Progenitor cell of endocrine pancreas (in vitro differentiated cells): ENCODE measurements around the gene AIFM2. TPM values are rescaled to one million over a fixed set of nuclear protein-coding genes. Genes with fewer than 3 reads are reported as not detected.

Experiments used
- DNase-seq: peaks from one replicate; pipeline ENCODE4 v3.0.0; 2021; ENCODE audit warnings: low spot score; ENCODE audit not compliant: unreplicated experiment
- H3K27ac Mint-ChIP-seq: 2 replicates; pipeline ENCODE4 v1.8.0; 2021; ENCODE audit warnings: mild to moderate bottlenecking, moderate library complexity, mixed read lengths
- H3K27me3 Mint-ChIP-seq: 2 replicates; pipeline ENCODE4 v1.8.0; 2021; ENCODE audit warnings: mixed read lengths
- H3K36me3 Mint-ChIP-seq: 2 replicates; pipeline ENCODE4 v1.8.0; 2022; ENCODE audit warnings: mixed read lengths; ENCODE audit not compliant: insufficient read depth
- H3K4me1 Mint-ChIP-seq: 2 replicates; pipeline ENCODE4 v1.8.0; 2021; ENCODE audit warnings: low read depth, mixed read lengths
- H3K4me3 Mint-ChIP-seq: 2 replicates; pipeline ENCODE4 v1.8.0; 2021; ENCODE audit warnings: low read depth, mild to moderate bottlenecking, moderate library complexity, mixed read lengths
- H3K9me3 Mint-ChIP-seq: 2 replicates; pipeline ENCODE4 v1.8.0; 2021; ENCODE audit warnings: low read depth, mixed read lengths
- total RNA-seq: library from RNA; stranded (reverse); gene quantifications from 2 replicates; pipeline ENCODE4 v1.2.1, GENCODE V29; 2021
- TF ChIP-seq, protein P1 (sequence below): fragments of 200-600 bp; sonication (generic); IDR thresholded peaks from one replicate; pipeline ENCODE4 v1.5.0; 2021; ENCODE audit warnings: antibody characterized with exemption, mild to moderate bottlenecking; ENCODE audit not compliant: unreplicated experiment

The AIFM2 gene
- total RNA-seq, 1 donor from 2014 or later: 10.9 TPM

DNA sequence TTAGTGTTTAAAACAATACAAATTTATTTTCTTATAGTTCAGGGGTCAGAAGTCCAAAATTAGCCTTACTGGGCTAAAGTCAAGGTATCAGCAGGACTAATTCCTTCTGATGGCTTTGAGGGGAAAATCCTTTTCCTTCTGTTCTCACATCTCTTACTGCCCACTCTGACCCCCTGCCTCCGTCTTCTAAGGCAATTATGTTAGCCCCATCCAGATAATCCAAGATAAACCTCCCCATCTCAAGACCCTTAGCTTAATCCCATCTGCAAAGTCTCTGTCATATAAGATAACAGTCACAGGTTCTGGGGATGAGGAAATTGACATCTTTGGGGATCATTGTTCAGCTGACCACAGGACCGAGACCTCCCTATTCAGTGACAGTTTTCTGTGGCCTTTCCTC lies 57.7 kb downstream of the AIFM2 start:
- Mint-ChIP-seq H3K36me3 (peaks cover 21% of the 10 kb centered on the region), H3K4me1 (no peaks in the 10 kb centered on the region), H3K4me3 (no peak overlapping the region), H3K9me3 (no peaks in the 10 kb centered on the region), H3K27me3 (no peaks in the 10 kb centered on the region), H3K27ac (peak overlapping the region; percentile 22)
- TF ChIP-seq, protein P1, sequence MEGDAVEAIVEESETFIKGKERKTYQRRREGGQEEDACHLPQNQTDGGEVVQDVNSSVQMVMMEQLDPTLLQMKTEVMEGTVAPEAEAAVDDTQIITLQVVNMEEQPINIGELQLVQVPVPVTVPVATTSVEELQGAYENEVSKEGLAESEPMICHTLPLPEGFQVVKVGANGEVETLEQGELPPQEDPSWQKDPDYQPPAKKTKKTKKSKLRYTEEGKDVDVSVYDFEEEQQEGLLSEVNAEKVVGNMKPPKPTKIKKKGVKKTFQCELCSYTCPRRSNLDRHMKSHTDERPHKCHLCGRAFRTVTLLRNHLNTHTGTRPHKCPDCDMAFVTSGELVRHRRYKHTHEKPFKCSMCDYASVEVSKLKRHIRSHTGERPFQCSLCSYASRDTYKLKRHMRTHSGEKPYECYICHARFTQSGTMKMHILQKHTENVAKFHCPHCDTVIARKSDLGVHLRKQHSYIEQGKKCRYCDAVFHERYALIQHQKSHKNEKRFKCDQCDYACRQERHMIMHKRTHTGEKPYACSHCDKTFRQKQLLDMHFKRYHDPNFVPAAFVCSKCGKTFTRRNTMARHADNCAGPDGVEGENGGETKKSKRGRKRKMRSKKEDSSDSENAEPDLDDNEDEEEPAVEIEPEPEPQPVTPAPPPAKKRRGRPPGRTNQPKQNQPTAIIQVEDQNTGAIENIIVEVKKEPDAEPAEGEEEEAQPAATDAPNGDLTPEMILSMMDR: no peak
- DNase-seq: no peak

DNA sequence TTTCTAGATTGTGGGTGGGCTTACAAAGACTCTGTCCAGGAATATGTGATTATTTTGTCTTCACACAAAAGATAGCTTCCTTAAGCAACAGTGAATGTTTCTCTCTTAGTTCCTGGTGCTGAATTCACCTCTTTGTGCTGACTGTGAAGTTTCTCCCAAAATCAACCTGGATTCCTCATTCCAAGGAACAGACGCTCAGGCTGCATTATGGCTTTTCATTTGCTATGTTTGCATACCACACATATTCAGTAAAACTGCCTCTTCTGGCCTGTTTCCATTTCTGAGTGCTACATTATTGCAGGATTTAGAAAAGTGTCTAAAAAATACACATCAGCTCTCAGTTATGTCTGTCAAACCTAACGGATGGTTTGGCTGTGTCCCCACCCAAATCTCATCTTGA lies 58.5 kb downstream of the AIFM2 start:
- peak overlapping the region; percentile 35 for H3K27ac Mint-ChIP-seq
- H3K9me3 Mint-ChIP-seq: no peaks in the 10 kb centered on the region
- H3K4me1 Mint-ChIP-seq: no peaks in the 10 kb centered on the region
- no peaks in the 10 kb centered on the region for H3K27me3 Mint-ChIP-seq
- no peak overlapping the region for H3K4me3 Mint-ChIP-seq
- H3K36me3 Mint-ChIP-seq: peaks cover 16% of the 10 kb centered on the region
- no peak for DNase-seq
- TF ChIP-seq, protein P1: no peak

DNA sequence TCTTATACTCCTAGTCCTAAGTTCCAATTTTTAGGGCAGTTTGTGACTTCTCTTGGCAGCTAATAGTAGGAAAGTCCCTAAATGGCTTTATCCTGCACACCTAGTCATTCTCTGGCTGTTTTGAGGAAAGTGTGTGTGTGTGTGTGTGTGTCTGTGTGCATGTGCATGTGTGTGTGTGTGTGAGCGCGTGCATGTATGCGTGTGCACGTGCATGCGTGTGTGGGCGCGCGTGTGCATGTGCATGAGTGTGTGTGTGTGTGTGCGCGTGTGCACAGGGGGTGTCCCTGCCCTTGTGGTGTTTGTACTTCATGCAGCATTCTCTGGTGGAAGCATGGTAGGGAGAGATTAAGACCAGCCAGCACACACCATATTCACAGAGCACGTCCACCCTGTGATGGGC lies 61.8 kb downstream of the AIFM2 start:
- Mint-ChIP-seq H3K27ac (no peak overlapping the region), H3K4me1 (peaks cover 1% of the 10 kb centered on the region), H3K36me3 (peaks cover 8% of the 10 kb centered on the region), H3K4me3 (no peak overlapping the region), H3K9me3 (no peaks in the 10 kb centered on the region), H3K27me3 (no peaks in the 10 kb centered on the region)
- TF ChIP-seq, protein P1: no peak
- no peak for DNase-seq

DNA sequence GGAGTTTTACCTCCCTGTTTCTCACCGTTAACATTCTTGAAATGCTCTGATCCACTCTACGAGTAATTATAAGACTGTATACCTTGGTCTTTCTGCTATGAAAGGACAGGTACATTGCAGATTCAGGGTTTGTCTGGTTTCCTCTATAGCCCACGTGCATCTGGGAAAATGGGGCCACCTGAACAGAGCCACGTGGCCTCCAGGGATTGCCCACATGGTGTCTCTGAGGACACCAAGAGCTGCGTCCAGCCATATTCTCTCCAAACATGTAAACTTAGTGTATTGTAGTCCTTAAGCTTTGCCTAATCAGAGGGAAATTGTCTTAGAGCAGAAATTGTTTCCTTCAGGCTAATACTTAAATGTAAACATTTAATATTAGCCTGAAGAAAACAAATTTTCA lies 63.3 kb downstream of the AIFM2 start:
- H3K27me3 Mint-ChIP-seq: no peaks in the 10 kb centered on the region
- TF ChIP-seq, protein P1: no peak
- H3K36me3 Mint-ChIP-seq: peaks cover 15% of the 10 kb centered on the region
- H3K9me3 Mint-ChIP-seq: no peaks in the 10 kb centered on the region
- H3K4me3 Mint-ChIP-seq: no peak overlapping the region
- peak overlapping the region; percentile 59 for H3K27ac Mint-ChIP-seq
- peaks cover 3% of the 10 kb centered on the region for H3K4me1 Mint-ChIP-seq
- DNase-seq: no peak

DNA sequence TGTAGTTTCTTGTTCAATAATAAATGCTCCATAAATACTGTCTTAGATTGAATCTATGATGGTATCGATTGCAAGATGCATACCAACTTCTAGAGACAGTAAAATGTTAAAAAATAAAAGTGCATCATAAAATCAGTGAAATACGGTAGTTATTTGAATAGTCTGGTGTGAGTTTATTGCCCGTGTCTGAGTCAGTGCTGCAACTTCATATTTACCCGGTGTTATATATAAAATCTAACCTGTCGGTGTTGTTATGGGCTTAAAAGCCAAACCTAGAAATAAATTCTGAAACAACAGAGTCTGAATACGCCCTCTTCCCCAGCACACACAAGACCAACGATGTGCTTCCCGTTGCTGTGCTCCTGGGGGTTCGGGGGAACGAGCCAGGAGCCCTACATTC lies 63.7 kb downstream of the AIFM2 start:
- Mint-ChIP-seq H3K27me3 (no peaks in the 10 kb centered on the region), H3K36me3 (peaks cover 15% of the 10 kb centered on the region), H3K4me3 (no peak overlapping the region), H3K9me3 (no peaks in the 10 kb centered on the region), H3K4me1 (peaks cover 3% of the 10 kb centered on the region), H3K27ac (no peak overlapping the region)
- TF ChIP-seq, protein P1: no peak
- DNase-seq: no peak
